ENCODE data around the gene PRTFDC1.

Gene PRTFDC1

DNA sequence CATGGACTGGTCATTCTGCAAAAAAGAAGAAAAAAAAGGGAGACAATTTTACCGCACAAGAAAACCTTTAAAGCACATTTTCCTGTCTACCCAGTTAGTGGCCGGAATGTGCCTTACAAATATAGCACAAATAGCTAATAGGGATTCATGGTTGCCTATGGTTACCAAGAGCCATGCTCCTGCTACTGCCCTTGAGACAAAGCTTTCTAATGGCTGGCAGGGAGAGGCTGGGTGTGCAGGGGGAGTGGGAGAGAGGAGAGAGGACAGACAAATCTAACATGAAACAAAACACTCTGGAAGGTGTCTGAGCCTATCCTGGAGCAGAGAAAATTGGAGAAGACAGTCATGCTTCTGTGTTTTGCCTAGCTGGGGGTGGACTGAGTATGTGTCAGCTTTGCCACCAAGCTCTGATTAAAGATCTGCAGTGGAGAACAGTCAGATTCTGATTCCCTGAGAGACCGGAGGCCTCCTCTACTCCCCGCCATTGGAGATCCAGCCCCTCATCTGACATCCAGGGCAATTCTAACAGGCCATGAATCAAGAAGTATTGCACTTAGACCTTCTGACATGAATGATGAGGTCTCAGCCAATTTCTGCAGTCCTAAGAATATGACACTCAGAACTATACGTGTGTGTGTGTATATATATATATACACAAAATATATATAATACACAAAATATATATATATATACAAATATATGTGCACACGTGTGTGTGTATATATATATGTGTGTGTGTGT lies 80.2 kb downstream of the PRTFDC1 start:
- DNase-seq (ENCODE audit: low spot score), result no peak

DNA sequence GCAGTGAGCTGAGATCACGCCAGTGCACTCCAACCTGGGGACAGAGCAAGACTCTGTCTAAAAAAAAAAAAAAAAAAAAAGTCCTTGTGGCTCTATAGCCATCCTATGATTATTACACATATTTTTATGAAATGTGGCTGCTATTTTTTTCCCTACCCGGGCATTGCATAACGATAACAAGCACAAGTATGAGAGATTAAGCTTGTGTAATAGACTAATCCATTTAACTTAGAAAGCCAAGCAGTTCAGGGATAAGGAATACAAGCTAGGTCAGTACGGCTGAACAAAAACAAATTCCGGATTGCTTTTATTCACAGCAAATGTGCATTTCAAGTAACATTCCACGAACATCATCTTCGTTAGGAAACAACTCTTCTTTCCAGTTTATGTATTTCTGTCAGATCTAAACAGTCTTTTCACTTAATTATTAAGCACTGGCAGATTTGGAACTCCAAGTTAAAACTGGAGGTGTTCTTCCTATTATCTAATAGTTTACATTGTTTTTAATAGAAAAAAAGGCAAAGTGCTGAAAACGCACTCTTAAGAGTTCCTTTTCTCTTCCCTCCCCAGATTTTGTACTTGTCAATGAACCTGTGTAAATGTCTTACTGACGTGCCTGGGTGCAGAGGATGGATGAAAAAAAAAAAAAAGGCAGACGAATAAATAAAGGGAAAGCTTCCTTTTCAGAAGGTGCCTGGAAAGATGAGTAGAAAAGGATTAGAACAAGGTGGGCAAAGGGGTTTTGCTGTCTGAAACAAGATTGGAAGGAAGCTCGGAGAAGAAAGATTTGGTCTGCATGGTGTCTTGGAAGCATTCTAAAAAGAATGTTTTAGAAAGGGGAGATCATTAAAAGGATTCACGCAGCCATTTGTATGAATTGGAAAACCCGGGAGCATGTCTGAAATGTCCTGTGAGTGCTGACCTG lies 81.1 kb downstream of the PRTFDC1 start:
- DNase-seq (ENCODE audit: low spot score), result no peak

DNA sequence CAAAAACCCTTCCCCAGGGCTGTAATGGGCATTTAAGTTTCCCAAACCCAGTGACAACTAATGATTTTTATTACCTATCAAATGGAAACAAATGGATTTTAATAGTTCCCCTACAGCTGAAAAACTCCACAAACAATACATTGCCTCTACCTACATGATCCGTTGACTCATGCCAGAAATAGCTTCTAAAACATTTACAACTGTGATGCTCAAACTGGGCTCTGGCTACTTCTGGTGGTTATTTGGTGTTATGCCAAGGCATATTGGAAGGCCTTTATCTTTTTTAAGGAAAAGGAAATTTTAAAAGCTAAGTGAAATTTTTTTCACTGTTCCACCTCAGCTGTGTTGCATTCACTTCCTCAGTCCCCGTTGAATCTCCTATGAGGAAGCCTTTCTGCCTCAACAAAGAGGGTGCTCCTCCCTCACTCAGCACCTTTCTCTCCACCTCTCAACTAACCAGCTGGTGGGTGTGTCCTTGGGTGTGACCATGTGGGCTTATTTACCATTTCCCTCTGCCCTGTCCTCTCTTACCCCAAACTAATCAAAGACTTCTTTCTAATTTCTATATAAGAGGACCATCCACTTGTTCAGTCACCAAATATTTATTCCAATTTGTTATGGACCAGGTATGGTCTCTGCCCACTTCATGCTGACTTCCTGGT lies 82.9 kb downstream of the PRTFDC1 start:
- no peak for DNase-seq (ENCODE audit: low spot score)

DNA sequence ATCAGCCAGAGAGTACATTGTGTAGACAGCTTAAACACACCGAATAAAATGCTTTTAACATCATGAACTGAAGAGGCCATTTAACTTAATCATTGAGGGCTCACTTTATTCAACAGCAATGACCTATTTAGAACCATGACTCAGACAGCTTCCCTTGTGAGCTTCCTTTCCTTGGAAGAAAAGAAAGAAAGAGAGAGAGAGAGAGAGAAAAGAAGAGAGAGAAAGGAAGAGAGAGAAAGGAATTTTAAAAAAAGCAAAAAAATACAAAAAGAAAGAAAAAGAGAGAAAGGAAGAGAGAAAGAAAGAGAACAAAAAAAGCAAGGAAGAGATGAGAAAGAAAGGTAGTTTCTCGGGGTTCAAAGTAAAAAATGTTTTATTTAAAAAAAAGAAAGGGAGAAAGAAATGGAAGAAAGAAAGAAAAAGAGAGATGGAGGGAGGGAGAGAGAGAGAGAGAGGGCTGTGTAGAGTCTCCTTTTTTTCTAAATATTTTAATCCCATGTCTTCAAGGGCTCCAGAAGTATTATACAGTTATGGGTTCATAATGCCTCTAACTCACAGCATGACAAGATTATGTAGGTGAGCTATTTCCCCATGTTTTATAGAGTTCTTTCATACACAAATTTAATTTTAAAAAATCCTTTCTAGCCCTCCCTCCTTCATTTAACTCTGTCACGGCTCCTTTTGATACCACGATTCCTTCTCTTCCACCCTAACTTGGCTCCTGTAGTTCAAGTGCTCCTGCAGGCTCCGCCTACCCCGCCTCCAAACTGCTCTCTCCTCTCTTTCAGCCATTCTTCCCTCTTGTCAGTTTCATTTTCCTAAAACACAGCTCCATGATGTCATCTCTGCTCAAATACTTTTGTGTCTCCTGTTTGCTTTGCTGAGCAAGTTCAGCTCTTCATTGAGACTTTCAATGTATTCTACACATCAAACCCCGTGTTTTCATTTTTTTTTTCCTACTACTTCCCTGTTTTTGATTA lies 85.5 kb downstream of the PRTFDC1 start:
- DNase-seq (ENCODE audit: low spot score), result no peak

DNA sequence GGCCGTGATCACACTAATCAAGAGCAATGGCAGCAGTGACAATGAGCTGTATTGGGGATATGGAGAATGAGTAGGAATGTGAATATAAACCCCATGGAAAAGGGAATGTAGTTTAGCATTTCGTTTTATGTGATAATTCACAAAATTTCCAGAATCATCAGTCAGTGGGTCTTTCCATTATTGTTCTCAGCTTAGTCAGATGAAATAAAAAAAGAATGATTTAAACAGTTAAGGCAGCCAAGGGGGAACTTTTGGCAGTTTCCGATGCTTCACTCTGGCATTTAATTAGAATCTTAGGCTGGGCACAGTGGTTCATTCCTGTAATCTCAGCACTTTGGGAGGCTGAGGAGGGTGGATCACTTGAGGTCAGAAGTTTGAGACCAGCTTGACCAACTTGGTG lies 86.6 kb downstream of the PRTFDC1 start:
- DNase-seq (ENCODE audit: low spot score), result no peak

DNA sequence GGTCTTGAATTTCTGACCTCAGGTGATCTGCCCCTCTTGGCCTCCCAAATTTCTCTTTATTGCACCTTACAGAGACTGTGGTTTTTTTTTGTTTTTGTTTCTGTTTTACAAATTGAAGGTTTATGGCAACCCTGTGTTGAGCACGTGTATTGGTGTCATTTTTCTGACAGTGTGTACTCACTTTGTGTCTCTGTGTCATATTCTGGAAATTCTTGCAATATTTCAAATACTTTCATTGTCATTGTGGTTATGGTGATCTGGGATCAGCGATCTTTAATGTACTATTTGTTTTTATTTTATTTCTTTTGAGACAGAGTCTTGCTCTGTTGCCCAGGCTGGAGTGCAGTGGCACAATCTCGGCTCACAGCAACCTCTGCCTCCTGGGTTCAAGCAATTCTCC lies 89.8 kb downstream of the PRTFDC1 start:
- DNase-seq (ENCODE audit: low spot score), result no peak

DNA sequence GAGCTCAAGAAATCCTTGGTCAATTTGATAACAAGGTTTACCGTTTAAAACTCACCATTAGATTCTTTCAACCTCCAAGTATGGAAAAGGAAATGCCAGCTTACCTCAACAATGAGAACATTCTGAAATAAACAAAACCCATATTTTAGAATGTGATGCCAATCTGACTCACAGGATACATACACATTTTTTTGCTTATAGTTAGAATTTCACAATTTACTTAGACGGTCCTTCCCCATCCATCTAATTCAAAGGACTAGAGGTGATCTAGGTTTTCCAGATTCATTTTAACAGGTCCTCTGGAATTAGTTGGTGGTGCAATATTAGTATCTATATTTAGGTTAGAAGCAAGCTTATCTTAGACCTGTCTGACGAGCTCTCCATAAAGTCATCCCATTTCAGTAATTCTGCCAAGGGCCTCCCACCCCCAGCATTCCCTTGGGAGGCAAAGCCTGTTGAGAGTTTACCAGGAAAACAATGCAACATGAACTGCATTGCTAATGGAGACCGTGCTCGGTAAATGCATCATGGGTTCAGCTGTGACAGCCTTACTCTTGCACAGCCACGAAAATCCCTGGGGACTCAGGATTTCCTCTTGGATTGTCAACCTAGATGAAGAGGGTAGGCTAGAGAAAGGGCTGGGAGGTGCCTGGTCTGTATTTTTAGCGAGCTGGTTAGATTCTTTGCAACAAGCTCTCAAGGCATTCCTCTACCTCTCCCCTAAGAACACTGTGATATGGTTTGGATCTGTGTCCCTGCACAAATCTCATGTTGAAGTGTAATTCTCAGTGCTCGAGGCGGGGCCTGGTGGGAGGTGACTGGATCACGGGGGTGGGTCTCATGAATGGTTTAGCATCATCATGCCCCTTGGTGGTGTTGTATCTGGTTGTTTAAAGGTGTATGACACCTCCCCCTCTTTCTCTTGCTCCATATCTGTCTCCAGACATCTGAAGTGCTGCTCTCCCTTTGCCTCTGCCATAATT lies 93.8 kb downstream of the PRTFDC1 start:
- DNase-seq (ENCODE audit: low spot score), result no peak

DNA sequence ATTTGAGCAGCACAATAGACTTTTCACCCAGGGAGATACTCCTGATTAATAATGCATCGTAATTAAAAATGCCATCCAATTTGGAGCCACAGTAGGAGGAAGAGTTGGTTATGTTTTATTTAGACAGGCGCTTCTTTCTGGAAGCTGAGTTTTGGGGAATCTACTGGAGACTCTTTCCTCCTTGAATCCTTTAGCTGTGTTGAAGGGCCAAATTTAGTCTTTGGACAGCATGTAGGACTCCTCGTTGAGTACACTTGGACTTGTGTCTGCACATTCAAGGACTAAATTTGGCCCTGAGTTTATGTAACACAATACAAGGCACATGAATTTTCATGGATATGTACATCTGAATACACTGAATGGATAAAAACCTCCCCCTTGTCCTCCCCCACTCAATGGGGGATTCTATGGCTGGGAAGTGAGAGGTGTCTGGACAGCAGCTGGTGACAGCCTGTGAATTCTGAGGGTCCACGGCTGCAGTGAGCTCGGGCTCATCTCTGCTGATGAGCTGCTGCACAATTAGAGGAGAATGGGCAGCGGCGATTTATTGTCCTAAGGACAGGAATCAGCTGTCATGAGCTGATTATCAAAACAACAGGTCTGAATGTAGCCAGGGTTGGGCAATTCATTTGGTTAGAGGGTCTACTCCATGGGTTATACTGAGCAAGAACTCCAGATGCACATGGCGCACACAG lies 95.2 kb downstream of the PRTFDC1 start:
- DNase-seq (ENCODE audit: low spot score), result no peak

DNA sequence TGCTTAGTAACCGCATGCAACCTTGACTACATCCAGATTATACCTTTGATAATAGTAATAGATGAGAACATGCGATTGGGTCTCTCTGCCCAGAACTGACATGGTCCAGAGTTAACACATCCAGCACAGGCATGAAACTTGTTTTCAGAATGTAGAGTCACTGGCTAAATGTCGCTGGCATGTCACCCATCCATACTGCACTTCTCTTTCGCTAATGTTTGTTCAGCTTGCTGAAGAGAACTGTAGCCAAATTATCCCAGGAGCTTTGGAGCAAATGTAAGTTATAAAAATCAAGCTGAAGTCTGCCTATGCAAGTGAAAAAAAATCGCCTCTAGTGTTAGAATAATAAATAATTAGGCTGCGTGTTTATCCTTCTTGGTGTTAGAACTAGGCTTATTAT lies 98.2 kb downstream of the PRTFDC1 start:
- DNase-seq (ENCODE audit: low spot score), result no peak

DNA sequence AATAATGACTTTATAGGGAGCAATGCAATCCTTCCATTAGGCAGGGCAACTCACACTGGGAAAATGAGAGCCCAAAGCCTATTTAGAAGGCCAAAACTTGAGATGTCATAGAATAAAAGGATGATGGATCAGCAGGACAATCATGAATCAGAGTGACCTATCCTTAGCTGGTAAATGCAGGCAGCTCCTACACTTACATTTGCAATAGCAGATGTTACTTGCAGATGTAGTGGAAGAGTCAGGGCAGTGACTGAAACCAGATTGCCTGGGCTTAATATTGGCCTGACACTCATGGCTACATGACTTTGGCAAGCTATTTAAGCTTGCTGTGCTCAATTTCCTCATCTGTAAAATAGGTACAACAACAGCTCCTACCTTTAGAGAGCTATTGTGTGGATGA lies 98.7 kb downstream of the PRTFDC1 start:
- no peak for DNase-seq (ENCODE audit: low spot score)

DNA sequence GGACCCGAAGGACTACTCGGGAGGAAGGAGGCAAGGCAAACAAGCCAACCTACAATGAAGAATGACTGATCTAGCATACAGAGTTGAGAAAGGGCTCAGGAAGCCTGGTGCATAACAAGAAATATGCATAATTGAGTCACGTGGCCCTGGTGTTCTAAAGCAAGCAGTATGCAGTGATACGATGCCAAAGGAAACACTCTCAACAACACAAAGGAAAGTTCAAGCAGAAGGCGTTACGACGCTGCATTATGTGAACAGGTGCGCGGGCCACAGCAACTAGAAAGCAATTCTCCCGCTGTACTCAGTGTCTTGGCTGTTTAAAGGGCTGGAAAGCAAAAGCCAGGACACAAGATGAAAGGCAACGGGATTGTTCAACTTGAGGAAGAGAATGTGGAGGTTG lies 100.8 kb downstream of the PRTFDC1 start:
- no peak for DNase-seq (ENCODE audit: low spot score)

DNA sequence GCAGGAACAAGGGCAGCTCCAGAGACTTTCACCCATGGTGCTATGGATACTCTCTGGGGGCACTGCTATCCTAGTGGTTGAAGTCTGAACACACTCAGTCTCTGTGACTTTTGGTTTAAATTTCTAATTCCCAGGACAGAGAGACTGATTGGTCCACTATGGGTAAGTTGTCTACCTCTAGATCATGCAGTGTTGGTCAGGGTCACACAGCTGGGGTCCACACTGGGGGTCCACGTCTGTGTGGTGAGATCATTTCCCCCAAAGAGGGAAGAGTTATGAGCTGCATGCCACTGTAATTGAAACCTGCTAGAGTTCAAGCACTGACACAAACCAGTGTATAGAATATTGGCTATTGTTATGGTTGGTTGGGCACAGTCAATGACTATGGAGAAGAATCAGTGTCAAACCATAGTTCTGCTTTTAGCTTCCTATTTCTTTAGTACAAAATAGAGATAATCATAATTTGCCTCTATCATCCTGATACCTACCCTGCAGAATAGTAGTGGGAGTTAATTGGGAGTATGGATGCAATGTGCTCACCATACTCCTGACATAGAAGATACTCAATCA lies 101.6 kb downstream of the PRTFDC1 start:
- no peak for DNase-seq (ENCODE audit: low spot score)

DNA sequence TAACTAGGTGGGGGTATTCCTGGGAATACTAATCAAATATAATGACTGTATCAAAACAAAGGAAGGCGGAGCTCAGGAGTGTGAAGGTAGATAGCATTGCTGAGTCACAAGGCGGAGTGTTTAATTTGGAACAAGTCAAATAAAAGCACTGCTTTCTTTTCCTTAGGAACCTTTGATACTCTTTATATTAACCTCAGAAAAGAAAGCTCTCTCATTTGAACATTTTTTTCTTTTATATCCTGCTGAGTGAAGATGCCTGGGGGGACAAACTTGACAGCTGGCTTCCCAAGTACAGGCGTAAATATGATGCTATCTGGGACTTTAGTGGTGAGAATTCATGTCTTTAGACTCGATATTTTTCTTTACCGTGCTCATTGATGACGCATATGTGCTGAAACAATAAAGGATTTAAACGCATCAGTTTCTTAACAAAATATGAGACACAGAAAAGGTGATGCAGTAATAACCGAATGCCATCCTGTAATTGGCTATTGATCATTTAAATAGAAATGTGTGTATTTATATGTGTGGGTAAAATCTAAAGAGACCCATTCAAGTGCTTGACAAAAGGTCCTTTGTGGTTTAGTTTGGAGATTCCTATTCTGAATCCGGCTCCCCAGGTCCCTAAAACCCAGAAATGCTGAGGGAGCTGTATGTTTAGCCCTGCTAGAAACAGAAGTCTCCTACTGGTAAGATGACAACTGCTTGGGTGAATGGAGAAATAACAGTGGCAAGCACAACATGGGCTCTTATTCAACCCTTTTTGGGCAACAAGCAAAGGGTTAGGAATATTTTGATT lies 102.7 kb downstream of the PRTFDC1 start:
- DNase-seq (ENCODE audit: low spot score), result no peak

DNA sequence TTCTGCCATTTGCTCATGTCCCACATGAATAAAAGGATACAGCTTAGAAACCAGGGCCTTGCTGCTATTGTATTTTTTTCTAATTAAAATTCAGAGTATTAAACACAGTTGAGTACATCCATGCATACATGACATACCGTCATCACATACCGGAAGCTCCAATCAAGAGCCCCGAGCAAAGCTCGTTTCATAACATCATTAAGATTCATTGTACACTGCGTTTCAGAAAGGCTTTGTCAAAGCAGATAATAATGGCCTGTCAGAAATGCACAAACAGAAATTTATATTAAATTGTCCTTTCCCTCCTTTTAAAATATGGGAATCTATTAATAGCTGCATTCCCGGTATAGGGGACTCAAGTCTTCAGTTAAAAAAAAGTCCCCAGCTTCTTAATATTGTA lies 103.4 kb downstream of the PRTFDC1 start:
- DNase-seq (ENCODE audit: low spot score), result no peak

DNA sequence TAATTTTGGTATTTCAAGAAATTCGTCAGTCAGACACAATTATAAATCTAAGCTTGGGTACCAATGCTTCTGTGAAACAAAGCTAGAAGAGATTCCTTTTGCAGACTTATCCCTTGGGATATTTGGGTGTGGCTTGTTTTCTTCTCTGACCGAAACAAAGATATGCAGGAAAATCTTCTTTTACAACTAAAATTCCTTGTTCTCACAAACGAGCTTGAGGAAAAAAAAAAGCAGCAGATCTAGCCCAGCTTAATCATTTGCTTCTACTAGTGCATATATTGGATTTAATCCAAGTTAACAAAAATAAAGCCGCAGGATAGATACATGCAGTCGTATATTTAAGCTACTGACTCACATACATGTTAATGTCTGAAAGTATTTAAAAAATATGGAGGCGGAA lies 104.2 kb downstream of the PRTFDC1 start:
- DNase-seq (ENCODE audit: low spot score), result no peak

DNA sequence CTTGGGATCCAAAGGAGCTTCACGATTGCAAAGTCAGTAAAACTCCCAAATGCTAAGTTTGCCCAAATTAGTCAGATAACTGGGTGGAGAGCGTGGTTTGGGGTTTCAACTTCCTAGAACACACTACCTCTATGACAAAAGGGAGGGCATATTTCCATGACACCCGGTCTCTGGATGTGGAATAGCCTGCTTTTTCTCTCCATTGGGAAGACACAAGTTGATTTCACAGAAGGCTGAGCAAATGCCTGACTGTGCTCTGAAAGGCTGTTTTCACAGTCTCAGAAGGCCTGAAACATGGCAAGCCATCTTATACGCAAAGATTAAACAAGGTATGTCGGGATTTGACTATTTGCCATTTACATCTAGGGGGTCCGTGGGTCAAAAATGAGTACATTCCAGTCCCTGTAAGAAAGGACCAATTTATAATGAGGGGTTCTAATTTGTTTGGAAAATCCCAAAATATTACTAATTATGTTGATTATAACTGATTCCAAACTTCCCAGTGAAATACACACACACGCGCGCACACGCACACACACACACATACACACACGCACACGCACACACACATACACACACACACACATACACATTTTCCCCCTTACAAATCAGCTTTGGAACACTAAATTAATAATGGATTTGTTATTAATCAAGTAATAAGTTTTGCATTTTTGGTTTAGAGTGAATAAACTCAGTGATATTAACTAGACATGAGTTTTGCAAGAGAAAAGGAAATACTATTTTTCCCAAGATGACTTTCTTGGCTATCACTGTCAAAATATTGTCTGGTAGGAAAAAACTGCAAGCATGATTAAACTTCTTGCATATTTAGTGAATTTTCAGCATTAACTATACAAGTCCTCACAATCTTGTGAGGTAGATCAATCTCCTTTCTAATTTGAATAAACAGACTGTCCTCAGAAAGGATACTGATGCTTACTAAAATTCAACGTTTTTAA lies 105.0 kb downstream of the PRTFDC1 start:
- DNase-seq (ENCODE audit: low spot score), result no peak

DNA sequence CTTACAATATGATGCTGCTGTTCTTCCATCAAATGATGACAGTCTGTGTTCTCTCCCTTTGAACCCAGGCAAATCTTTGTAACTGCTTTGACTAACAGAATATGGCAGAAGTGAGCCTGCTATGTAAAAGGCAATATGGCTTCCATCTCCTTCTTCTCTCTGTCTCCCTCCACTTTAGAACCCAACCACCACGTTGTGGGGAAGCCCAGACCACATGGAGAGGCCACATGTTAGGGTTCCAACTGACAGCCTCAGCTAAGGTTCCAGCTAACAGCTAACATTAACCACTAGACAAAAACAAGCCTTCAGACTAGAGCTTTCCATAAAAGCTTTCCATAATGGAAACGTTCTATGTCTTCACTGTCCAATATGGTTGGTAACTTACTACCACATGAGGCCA lies 107.7 kb downstream of the PRTFDC1 start:
- DNase-seq (ENCODE audit: low spot score), result no peak
